Dendritic cell treated with granulocyte-macrophage colony-stimulating factor and Interleukin-4, amounts not matched to agents 40 ng/mL and 50 ng/mL, for 4 days (primary cell): ENCODE measurements around the gene KCNQ4.

Source experiments
- H3K27ac Mint-ChIP-seq: one replicate; pipeline ENCODE4 v1.8.0; 2022; ENCODE audit warnings: mild to moderate bottlenecking, mixed read lengths
- H3K27me3 Mint-ChIP-seq: one replicate; pipeline ENCODE4 v1.8.0; 2022; ENCODE audit warnings: mild to moderate bottlenecking, mixed read lengths
- H3K36me3 Mint-ChIP-seq: one replicate; pipeline ENCODE4 v1.8.0; 2022; ENCODE audit warnings: low read depth, mixed read lengths
- H3K4me1 Mint-ChIP-seq: one replicate; pipeline ENCODE4 v1.8.0; 2022; ENCODE audit warnings: low read depth, mixed read lengths
- H3K4me3 Mint-ChIP-seq: one replicate; pipeline ENCODE4 v1.8.0; 2022; ENCODE audit warnings: mild to moderate bottlenecking, moderate library complexity, mixed read lengths
- H3K9me3 Mint-ChIP-seq: one replicate; pipeline ENCODE4 v1.8.0; 2022; ENCODE audit warnings: mixed read lengths
- intact Hi-C: fragments of 100-400 bp; cut with micrococcal nuclease; formaldehyde crosslinking; loops from one replicate; pipeline ENCODE4 v1.15.0; 2022

Gene KCNQ4

DNA sequence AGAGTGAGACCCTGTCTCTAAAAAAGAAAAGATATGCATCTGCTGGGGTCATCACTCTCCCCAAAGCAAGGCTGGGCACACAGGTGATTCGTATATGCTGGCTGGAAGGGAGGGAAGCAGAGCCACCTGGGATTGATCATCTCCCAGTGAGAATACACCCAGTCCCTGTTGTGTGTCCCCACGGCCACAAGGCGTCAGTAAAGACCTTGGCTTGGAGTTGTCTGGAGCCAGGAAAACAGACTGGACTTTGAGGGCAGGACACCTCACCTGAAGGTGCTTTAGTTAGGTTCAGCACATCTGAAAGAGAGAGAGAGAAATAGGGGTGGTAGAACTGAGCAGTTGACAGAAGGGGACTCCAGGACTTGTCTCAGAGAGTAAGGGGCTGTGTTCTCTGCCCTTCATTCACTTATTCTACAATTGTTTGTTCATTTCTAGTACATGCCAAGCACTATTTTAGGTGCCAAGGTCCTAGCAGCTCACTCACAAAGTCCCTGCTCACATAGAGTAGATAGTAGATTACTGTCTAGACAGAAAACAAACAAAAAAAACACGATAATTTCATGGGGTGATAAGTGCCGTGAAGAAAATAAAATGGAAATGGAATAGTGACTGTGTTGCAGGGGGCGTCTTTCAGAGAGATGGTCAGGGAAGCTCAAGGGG is 65.1 kb downstream of the KCNQ4 start:
- H3K9me3 Mint-ChIP-seq, result no peaks in the 10 kb centered on the region
- no peak overlapping the region for H3K4me3 Mint-ChIP-seq
- H3K4me1 Mint-ChIP-seq, result peaks cover 23% of the 10 kb centered on the region
- peaks cover 8% of the 10 kb centered on the region for H3K27me3 Mint-ChIP-seq
- no peaks in the 10 kb centered on the region for H3K36me3 Mint-ChIP-seq
- no peak overlapping the region for H3K27ac Mint-ChIP-seq
- intact Hi-C loops, result loop anchor here (2.0 to 5.0 kb wide), 2 partner anchors 100 to 256 kb away; no protein-coding TSS in a partner anchor

DNA sequence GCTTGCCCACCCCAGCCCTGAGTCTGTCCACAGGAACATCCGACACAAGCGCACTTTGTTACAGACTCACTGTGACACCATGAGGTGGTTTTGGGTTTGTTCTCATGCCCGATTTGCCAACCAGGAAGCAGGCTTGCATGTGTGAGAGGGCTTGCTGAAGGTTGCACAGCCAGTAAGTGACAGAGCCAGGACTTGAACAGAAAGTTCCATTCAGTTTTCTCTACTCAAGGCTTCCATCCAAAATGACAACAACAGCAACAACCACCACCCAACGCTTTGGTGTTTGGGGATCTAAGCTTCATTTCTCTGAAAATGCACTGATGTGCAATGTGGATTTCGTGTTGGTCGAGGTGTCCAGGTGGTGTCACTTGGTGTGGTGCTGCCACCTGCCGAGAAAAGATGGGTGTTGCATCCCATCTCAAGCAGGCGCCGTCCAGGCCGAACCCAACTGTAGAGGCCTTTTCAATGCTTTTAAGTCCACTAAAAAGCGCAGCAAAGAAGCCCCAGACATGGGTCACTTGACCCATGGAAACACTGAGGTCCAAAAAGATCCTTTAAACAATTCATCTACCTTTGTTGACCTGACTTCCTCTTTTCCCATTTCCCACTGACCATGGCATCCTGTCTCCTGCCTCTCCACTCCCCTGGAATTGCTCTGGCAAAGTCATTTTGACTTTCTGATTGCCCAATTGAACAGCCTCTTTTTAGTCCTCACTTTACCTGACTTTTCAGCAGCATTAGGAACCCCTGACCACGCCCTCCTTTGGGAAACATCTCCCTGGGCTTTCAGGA is 66.4 kb downstream of the KCNQ4 start:
- Mint-ChIP-seq H3K27me3 (peaks cover 7% of the 10 kb centered on the region), H3K36me3 (no peaks in the 10 kb centered on the region), H3K4me1 (peaks cover 18% of the 10 kb centered on the region), H3K4me3 (no peak overlapping the region), H3K27ac (no peak overlapping the region), H3K9me3 (no peaks in the 10 kb centered on the region)
- intact Hi-C loops, result loop anchor here (1.0 to 5.0 kb wide), 4 partner anchors 76 to 258 kb away; no protein-coding TSS in a partner anchor

DNA sequence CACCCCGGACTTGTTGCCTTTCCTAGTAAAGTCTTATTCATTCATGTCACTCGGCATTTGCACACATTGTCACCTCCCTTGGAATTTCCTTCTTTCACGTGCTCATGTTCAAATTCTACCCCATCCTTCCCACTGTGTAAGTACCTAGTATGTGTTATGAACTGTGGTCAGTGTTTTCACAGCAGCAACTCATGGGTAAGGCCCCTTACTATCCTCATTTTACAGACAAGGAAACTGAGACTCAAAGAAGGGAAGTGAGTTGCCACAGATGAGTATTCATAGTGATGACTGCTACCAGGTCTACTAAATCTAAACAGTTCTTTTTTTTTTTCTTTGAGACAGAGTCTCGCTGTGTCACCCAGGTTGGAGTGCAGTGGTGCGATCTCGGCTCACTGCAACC is 68.1 kb downstream of the KCNQ4 start:
- no peak overlapping the region for H3K27ac Mint-ChIP-seq
- H3K4me1 Mint-ChIP-seq, result peaks cover 14% of the 10 kb centered on the region
- H3K4me3 Mint-ChIP-seq, result no peak overlapping the region
- no peaks in the 10 kb centered on the region for H3K36me3 Mint-ChIP-seq
- H3K27me3 Mint-ChIP-seq, result peaks cover 7% of the 10 kb centered on the region
- no peaks in the 10 kb centered on the region for H3K9me3 Mint-ChIP-seq
- intact Hi-C loops, result no loop called here

DNA sequence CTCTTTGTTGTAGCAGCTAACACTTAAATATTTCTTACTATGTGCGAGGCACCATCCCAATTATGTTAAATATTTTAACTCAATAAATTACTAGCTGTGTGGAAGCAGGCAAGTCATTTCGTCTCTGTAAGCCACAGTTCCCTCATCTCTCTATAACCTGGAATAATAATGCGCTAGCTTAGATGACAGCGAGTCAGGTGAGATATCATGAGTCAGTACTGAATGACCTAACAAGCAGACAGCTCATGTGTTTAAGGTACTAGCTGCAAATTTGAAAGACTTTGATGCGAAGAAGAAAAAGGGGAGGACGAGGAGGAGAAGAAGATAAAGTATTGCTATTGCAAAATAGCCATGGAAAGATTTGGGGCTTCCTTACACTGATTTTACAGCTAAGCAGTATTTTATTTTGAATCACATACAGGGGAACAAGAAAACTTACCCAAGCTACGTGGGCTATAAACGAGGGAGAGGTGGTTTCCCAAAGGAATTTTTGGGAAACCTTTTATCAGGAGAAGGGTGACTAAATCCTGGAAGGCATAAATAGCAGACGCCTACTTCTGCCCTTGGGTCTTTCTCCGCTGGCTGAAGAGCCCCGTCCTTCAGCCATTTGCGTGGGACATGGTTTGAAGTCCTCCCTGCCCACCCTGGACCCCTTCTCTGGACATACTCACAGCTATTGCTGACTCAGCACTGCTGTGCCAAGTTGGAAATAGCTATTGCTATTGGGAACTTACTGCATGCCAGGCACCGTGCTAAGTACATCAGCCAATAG is 69.7 kb downstream of the KCNQ4 start:
- Mint-ChIP-seq H3K27ac (no peak overlapping the region), H3K36me3 (no peaks in the 10 kb centered on the region), H3K4me3 (no peak overlapping the region), H3K9me3 (no peaks in the 10 kb centered on the region), H3K4me1 (peaks cover 14% of the 10 kb centered on the region), H3K27me3 (peaks cover 4% of the 10 kb centered on the region)
- intact Hi-C loops, result no loop called here

DNA sequence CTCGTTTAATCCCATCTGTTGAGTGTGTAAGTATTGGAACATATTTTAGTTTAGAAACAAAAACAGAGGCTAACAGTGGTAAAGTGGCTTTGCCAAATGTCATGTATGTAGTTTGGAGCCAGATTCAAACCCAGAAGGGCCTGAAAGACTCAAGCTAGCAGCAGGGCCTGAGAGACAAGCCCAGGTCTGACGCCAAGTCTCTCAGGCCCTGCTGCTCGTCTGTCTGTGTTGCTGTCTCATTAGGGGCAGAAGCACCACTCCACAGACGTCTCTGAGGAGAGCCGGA is 70.2 kb downstream of the KCNQ4 start:
- Mint-ChIP-seq H3K36me3 (no peaks in the 10 kb centered on the region), H3K27me3 (peaks cover 4% of the 10 kb centered on the region), H3K27ac (no peak overlapping the region), H3K4me1 (peaks cover 14% of the 10 kb centered on the region), H3K9me3 (no peaks in the 10 kb centered on the region), H3K4me3 (no peak overlapping the region)
- intact Hi-C loops, result no loop called here

DNA sequence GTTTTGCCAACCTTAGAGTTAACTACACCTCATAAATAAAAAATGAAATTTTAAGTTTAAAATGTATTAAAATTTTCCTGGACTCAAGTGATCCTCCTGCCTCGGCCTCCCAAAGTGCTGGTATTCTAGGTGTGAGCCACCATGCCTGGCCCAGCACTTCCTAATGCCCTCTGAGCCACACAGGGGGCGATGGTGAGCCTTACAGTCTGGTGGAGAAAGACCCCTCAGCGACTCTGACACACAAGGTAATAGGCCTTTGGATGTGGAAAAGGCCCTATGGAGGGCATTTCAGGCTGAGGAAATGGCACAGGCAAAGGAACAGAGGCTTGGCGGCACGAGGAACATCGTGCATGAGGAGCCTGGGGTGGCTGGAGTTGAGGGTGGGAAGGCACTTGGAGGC is 71.9 kb downstream of the KCNQ4 start:
- peaks cover 18% of the 10 kb centered on the region for H3K4me1 Mint-ChIP-seq
- H3K4me3 Mint-ChIP-seq, result no peak overlapping the region
- H3K27me3 Mint-ChIP-seq, result peaks cover 20% of the 10 kb centered on the region
- no peak overlapping the region for H3K27ac Mint-ChIP-seq
- intact Hi-C loops, result no loop called here
- H3K9me3 Mint-ChIP-seq, result no peaks in the 10 kb centered on the region
- H3K36me3 Mint-ChIP-seq, result no peaks in the 10 kb centered on the region

DNA sequence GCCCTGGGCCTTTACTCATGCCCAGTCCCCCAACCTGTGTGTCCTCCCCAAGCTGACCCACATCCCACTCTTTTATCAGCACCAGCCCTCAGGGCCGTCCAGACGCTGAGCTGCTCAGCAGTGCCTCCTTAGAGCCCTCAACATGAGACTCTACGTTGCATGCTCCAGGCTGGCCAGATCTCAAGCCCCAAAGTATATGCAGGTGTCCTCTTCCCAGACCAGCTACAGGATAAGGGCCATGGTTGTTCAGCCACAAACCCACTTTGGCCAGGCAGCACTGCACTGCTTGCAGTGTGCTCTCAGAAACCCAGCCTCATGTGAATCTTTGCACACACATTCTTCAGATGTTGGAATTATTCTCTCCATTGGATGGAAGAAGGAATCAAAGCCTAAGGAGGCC is 72.5 kb downstream of the KCNQ4 start:
- peaks cover 25% of the 10 kb centered on the region for H3K27me3 Mint-ChIP-seq
- intact Hi-C loops, result no loop called here
- H3K4me3 Mint-ChIP-seq, result no peak overlapping the region
- no peak overlapping the region for H3K27ac Mint-ChIP-seq
- no peaks in the 10 kb centered on the region for H3K9me3 Mint-ChIP-seq
- H3K4me1 Mint-ChIP-seq, result peaks cover 24% of the 10 kb centered on the region
- no peaks in the 10 kb centered on the region for H3K36me3 Mint-ChIP-seq

DNA sequence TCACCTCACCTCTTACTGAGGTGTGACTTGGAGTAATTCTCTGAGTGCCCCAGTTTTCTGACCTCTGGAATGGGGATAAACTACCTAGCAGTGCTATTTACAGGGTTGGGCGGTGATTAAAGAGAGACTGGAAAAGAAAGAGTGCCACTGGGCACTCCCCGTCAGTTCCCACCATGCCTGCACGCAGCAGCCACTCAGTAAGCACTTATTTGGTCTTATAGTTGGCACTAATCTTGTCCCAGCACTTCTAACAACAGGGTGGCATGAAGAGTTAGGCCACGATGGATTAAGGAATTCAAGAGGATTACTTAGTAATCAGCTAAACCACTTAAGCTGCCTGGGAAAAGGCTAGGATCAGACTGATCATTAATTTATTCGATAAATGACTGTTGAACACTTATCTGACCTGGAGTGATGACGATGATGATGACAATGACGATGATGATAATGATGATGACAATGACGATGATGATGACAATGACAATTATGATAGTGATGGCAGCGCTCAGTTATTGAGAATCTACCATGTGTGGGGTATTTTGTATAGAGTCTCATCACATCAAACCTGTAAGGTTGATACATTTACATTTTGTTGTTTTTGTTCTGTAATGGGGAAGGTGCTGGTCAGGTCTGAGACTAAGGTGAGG is 73.2 kb downstream of the KCNQ4 start:
- Mint-ChIP-seq H3K4me1 (peaks cover 21% of the 10 kb centered on the region), H3K9me3 (no peaks in the 10 kb centered on the region), H3K36me3 (no peaks in the 10 kb centered on the region), H3K4me3 (no peak overlapping the region), H3K27me3 (peaks cover 21% of the 10 kb centered on the region), H3K27ac (no peak overlapping the region)
- intact Hi-C loops, result no loop called here

DNA sequence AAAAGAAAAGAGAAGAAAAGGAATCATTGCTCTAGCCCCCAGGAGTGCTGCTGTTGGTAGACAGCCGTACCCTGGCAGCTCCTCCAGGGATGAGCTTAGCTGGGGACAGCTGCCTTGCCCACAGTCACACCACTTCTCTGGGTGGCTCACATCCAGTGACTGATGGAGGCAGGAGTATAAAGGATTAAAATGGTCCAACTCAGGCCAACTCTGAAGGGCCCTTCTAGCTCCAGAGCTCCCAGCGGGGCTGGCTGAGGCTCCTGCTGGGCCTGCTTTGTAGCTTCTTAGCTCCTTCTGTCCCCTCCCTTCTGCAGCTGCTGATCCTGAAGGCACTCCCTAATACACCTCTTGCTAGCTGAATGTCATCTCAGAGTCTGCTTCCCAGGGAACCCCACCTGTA is 74.2 kb downstream of the KCNQ4 start:
- intact Hi-C loops, result no loop called here

DNA sequence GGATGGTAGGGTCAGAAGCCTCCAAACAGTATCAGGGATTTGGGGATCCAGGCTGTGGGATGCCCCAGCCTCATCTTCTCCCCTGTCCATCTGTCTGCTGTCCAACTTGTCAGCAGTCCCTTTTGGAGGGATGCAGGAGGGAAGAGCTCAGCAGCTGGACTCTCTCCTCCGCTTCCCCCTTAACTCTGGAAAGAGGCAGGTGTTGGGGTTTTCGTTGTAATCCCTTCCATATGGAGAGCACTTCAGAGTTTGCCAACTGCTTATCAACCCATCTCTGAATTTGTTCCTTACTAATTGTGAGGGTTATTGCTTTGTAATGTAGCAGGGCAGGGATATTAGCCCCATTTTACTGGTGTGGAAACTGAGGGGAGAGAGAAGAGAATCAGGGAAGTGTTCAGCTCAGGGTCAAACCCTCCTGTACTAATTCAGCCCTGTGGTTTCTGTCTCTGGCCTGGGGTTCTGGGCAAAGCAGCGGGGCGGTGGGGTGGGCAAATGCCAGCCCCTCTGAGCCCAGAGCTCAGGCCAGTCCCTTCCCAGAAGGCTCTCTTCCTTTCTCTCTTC is 75.3 kb downstream of the KCNQ4 start:
- Mint-ChIP-seq H3K9me3 (no peaks in the 10 kb centered on the region), H3K4me1 (peaks cover 26% of the 10 kb centered on the region)

More for the DNA sequence above, 74.2 kb downstream of the KCNQ4 start:
- H3K4me1 Mint-ChIP-seq, result peaks cover 24% of the 10 kb centered on the region
- H3K4me3 Mint-ChIP-seq, result no peak overlapping the region
- no peaks in the 10 kb centered on the region for H3K9me3 Mint-ChIP-seq
- H3K36me3 Mint-ChIP-seq, result no peaks in the 10 kb centered on the region
- peaks cover 21% of the 10 kb centered on the region for H3K27me3 Mint-ChIP-seq
- H3K27ac Mint-ChIP-seq, result no peak overlapping the region

DNA sequence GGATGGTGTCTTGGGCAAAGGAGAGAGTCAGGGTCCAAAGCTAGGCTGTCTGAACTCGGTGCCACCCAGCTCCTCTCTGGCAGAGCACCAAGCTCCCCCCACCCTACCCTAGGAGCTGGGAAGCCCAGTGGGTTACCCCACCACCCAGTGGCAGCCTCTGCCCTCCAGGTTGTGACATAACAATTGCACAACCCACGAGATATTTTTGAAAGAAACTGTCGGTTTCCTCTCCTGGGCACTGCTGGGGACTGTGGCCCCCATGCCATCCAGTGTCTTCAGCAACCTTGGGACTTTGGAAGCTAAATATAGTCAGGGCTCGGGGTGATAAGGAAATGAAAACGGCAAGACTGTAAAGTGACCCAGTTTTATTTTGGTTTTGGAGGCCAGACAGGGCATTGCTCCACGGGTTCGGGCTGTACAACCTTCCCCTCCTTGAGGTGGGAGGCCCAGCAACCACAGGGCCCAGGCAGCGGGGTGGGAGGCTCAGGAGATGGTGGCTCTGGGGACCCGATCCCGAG is 77.2 kb downstream of the KCNQ4 start:
- Mint-ChIP-seq H3K4me3 (peak overlapping the region; percentile 73), H3K27me3 (peaks cover 21% of the 10 kb centered on the region), H3K4me1 (peaks cover 26% of the 10 kb centered on the region), H3K36me3 (no peaks in the 10 kb centered on the region), H3K27ac (peak overlapping the region; percentile 79), H3K9me3 (no peaks in the 10 kb centered on the region)
- intact Hi-C loops, result loop anchor here (5.0 kb wide), 1 partner anchor 58 kb away; no protein-coding TSS in a partner anchor

More for the DNA sequence above, 75.3 kb downstream of the KCNQ4 start:
- Mint-ChIP-seq H3K4me3 (no peak overlapping the region), H3K36me3 (no peaks in the 10 kb centered on the region), H3K27ac (no peak overlapping the region), H3K27me3 (peaks cover 21% of the 10 kb centered on the region)
- intact Hi-C loops, result no loop called here

DNA sequence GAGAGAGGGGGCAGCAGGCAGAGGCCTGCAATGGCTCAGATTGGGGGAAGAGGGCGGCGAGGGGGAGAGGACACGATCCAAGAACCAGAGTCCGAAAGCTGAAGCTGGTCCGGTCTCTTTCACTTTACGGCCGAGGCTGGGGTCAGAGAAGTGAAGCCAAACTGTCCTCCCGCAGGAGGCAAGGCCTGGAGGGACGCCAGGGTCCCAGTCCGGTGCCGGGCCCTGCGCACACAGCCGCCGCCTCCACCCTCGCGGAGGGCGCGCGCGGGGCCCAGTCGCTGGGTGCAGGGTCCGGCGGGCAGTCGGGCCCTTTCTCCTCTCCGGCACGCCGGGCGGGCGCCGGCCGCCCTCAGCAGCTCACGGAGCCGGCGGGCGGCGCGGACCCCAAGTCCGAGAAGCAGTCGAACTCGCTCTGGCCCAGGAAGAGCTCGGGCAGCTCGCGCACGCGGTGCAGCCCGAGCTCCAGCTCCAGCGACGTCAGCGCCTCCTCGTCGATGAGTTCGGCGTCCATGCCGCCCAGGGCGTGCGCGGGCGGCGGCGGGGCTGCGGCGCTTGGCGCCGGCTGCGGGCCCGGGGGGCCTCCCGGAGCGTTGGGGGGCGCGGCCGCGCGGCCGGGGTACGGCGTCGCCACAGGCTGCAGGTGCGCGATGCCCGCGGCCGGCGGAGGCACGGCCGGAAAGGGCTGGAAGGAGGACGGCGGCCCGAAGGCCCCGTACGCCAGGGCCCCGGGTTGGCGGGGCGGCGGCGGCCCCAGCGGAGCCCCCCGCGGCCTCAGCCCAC is 77.8 kb downstream of the KCNQ4 start:
- no peaks in the 10 kb centered on the region for H3K9me3 Mint-ChIP-seq
- peaks cover 21% of the 10 kb centered on the region for H3K27me3 Mint-ChIP-seq
- H3K4me1 Mint-ChIP-seq, result peaks cover 26% of the 10 kb centered on the region
- peak overlapping the region; percentile 79 for H3K27ac Mint-ChIP-seq
- peak overlapping the region; percentile 73 for H3K4me3 Mint-ChIP-seq
- intact Hi-C loops, result loop anchor here (5.0 kb wide), 1 partner anchor 59 kb away; no protein-coding TSS in a partner anchor
- H3K36me3 Mint-ChIP-seq, result no peaks in the 10 kb centered on the region
